Measurements from ENCODE around the gene MAD1L1. TPM values are rescaled to one million over a fixed set of nuclear protein-coding genes. Genes with fewer than 3 reads are reported as not detected.

MAD1L1 gene
- total RNA-seq, 1 donor from 2014 or later, result 57.4 TPM

- H3K4me3 ChIP-seq (ENCODE audit: low read depth, low read length), result no peak overlapping the region
- DNase-seq (ENCODE audit: low read depth) (no peak), FAIRE-seq (no peak)
- TF ChIP-seq, protein P1, sequence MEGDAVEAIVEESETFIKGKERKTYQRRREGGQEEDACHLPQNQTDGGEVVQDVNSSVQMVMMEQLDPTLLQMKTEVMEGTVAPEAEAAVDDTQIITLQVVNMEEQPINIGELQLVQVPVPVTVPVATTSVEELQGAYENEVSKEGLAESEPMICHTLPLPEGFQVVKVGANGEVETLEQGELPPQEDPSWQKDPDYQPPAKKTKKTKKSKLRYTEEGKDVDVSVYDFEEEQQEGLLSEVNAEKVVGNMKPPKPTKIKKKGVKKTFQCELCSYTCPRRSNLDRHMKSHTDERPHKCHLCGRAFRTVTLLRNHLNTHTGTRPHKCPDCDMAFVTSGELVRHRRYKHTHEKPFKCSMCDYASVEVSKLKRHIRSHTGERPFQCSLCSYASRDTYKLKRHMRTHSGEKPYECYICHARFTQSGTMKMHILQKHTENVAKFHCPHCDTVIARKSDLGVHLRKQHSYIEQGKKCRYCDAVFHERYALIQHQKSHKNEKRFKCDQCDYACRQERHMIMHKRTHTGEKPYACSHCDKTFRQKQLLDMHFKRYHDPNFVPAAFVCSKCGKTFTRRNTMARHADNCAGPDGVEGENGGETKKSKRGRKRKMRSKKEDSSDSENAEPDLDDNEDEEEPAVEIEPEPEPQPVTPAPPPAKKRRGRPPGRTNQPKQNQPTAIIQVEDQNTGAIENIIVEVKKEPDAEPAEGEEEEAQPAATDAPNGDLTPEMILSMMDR (IDR thresholded peaks at IDR 0.05; ENCODE audit: insufficient read depth, low read length, severe bottlenecking), result no peak
- H3K27me3 ChIP-seq (ENCODE audit: control insufficient read depth, insufficient read depth, low read length), result no peaks in the 10 kb centered on the region
- H3K36me3 ChIP-seq (ENCODE audit: control insufficient read depth, insufficient read depth, low read length), result peaks cover 2% of the 10 kb centered on the region
Measured at GRCh38 chr7:2044883-2045471, 187.8 kb downstream of the MAD1L1 start.

- peaks cover 2% of the 10 kb centered on the region for H3K36me3 ChIP-seq (ENCODE audit: control insufficient read depth, insufficient read depth, low read length)
- DNase-seq (ENCODE audit: low read depth) (no peak), FAIRE-seq (no peak)
Measured at GRCh38 chr7:2044311-2044882, 188.3 kb downstream of the MAD1L1 start.

DNA sequence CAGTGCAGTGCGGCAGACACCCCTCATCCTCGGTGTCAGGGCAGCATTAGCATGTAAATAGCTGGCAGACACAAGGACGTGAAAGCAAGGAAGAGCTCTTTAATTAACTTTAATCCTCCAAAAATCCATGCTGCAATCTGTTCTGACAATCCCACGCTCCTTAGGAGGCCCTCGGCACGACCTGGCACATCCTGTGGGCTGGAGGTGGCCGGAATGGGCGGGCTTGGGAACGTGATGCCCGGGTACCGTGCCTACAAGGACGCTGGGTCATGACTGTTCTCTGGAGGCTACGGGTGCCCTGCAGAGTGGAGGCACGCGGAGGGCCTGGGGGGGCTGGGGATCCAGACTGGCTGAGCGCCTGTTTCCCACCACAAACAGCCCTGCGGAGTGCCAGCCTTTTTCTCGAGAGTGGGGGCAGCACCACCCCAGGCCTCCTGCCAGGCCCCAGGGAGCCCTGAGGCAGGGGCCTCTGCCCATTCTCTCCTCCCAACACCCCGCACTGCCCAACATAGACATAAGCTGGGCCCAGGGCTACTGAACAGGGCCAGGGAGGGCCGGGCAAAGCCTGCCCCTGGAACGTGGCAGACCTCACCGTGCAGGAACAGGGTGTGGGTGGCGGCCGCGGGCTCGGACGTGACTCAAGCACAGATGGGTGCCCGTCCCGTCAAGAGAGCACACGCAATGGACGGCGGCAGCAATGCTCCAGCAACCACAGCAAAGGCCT lies 189.3 kb downstream of the MAD1L1 start:
- Histone ChIP-seq H3K36me3 (ENCODE audit: control insufficient read depth, insufficient read depth, low read length) (peaks cover 2% of the 10 kb centered on the region), H3K27me3 (ENCODE audit: control insufficient read depth, insufficient read depth, low read length) (no peaks in the 10 kb centered on the region), H3K4me3 (ENCODE audit: low read depth, low read length) (no peak overlapping the region)
- FAIRE-seq (no peak), DNase-seq (ENCODE audit: low read depth) (no peak)
- TF ChIP-seq, protein P1 (IDR thresholded peaks at IDR 0.05; ENCODE audit: insufficient read depth, low read length, severe bottlenecking), result no peak

More at GRCh38 chr7:2044311-2044882, 188.3 kb downstream of the MAD1L1 start:
- TF ChIP-seq, protein P1 (IDR thresholded peaks at IDR 0.05; ENCODE audit: insufficient read depth, low read length, severe bottlenecking), result no peak
- H3K27me3 ChIP-seq (ENCODE audit: control insufficient read depth, insufficient read depth, low read length), result no peaks in the 10 kb centered on the region
- H3K4me3 ChIP-seq (ENCODE audit: low read depth, low read length), result no peak overlapping the region

GRCh38 chr7:2042650-2043049 lies 190.1 kb downstream of the MAD1L1 start:
- FAIRE-seq, result peak; percentile 7
- TF ChIP-seq, protein P1 (IDR thresholded peaks at IDR 0.05; ENCODE audit: insufficient read depth, low read length, severe bottlenecking), result no peak
- H3K27me3 ChIP-seq (ENCODE audit: control insufficient read depth, insufficient read depth, low read length), result no peaks in the 10 kb centered on the region
- no peak overlapping the region for H3K4me3 ChIP-seq (ENCODE audit: low read depth, low read length)
- peaks cover 2% of the 10 kb centered on the region for H3K36me3 ChIP-seq (ENCODE audit: control insufficient read depth, insufficient read depth, low read length)
- DNase-seq (ENCODE audit: low read depth), result no peak

GRCh38 chr7:2041496-2042367 lies 191.0 kb downstream of the MAD1L1 start:
- Histone ChIP-seq H3K4me3 (ENCODE audit: low read depth, low read length) (no peak overlapping the region), H3K27me3 (ENCODE audit: control insufficient read depth, insufficient read depth, low read length) (no peaks in the 10 kb centered on the region), H3K36me3 (ENCODE audit: control insufficient read depth, insufficient read depth, low read length) (peaks cover 2% of the 10 kb centered on the region)
- FAIRE-seq, result peak; percentile 99
- DNase-seq (ENCODE audit: low read depth), result no peak
- TF ChIP-seq, protein P1 (IDR thresholded peaks at IDR 0.05; ENCODE audit: insufficient read depth, low read length, severe bottlenecking), result no peak

Measured in bronchial epithelial cell (primary cell).